GM23338 (cell line): ENCODE data around the gene TMEM117. TPM values are rescaled to one million over a fixed set of nuclear protein-coding genes. Genes with fewer than 3 reads are reported as not detected.

Experiments
- ATAC-seq: fragments of 200-7000 bp; cut with Tn5 transposase; 3 replicates; pipeline ENCODE4 v1.9.1; 2020
- DNase-seq: peaks from one replicate; pipeline ENCODE4 v3.0.0-alpha.2; 2015; ENCODE audit warnings: low spot score
- H2AFZ ChIP-seq: fragments of 200-600 bp; sonication (generic); 2 replicates; pipeline ENCODE4 v1.8.0; 2016; ENCODE audit warnings: antibody characterized with exemption, mild to moderate bottlenecking, moderate library complexity
- H3F3A ChIP-seq: fragments of 200-600 bp; sonication (generic); replicated peaks from 2 replicates; pipeline ENCODE4 v1.8.0; 2017; ENCODE audit warnings: antibody characterized with exemption, mixed run types, low read depth
- H3K27ac ChIP-seq: fragments of 200-600 bp; sonication (generic); 2 replicates; pipeline ENCODE4 v1.6.1; 2016; ENCODE audit warnings: low read depth
- H3K27me3 ChIP-seq: fragments of 200-600 bp; sonication (generic); 2 replicates; pipeline ENCODE4 v1.8.0; 2016; ENCODE audit warnings: mild to moderate bottlenecking, mixed run types, moderate library complexity; ENCODE audit not compliant: insufficient read depth
- H3K36me3 ChIP-seq: fragments of 200-600 bp; sonication (generic); 2 replicates; pipeline ENCODE4 v1.8.0; 2016; ENCODE audit warnings: mild to moderate bottlenecking; ENCODE audit not compliant: insufficient read depth
- H3K4me1 ChIP-seq: fragments of 200-600 bp; sonication (generic); 2 replicates; pipeline ENCODE4 v1.8.0; 2016; ENCODE audit warnings: mild to moderate bottlenecking, moderate library complexity; ENCODE audit not compliant: insufficient read depth
- H3K4me2 ChIP-seq: fragments of 200-600 bp; sonication (generic); 2 replicates; pipeline ENCODE4 v1.7.1; 2017; ENCODE audit warnings: mixed run types
- H3K4me3 ChIP-seq: fragments of 200-600 bp; sonication (generic); 2 replicates; pipeline ENCODE4 v1.6.1; 2016; ENCODE audit warnings: mixed run types
- H3K79me2 ChIP-seq: fragments of 200-600 bp; sonication (generic); replicated peaks from 2 replicates; pipeline ENCODE4 v1.8.0; 2017; ENCODE audit warnings: mild to moderate bottlenecking; ENCODE audit not compliant: insufficient read depth
- H3K9me2 ChIP-seq: fragments of 200-600 bp; sonication (generic); 2 replicates; pipeline ENCODE4 v1.8.0; 2017; ENCODE audit not compliant: insufficient read depth
- H4K20me1 ChIP-seq: fragments of 200-600 bp; sonication (generic); replicated peaks from 2 replicates; pipeline ENCODE4 v1.8.0; 2017; ENCODE audit warnings: mild to moderate bottlenecking; ENCODE audit not compliant: insufficient read depth
- H3K27ac Mint-ChIP-seq: 2 replicates; pipeline ENCODE4 v1.8.0; 2020; ENCODE audit warnings: inconsistent platforms, mild to moderate bottlenecking, moderate library complexity, mixed read lengths
- H3K27me3 Mint-ChIP-seq: 3 replicates; pipeline ENCODE4 v1.8.0; 2022; ENCODE audit warnings: low read depth, mild to moderate bottlenecking, moderate library complexity, mixed read lengths, inconsistent platforms; ENCODE audit not compliant: insufficient read depth, poor library complexity
- H3K36me3 Mint-ChIP-seq: 3 replicates; pipeline ENCODE4 v1.8.0; 2021; ENCODE audit warnings: low read depth, mild to moderate bottlenecking, inconsistent platforms, moderate library complexity, mixed read lengths
- H3K4me1 Mint-ChIP-seq: 3 replicates; pipeline ENCODE4 v1.8.0; 2020; ENCODE audit warnings: mild to moderate bottlenecking, inconsistent platforms, mixed read lengths
- H3K4me3 Mint-ChIP-seq: 3 replicates; pipeline ENCODE4 v1.8.0; 2021; ENCODE audit warnings: moderate library complexity, mild to moderate bottlenecking, inconsistent platforms, mixed read lengths
- H3K9me3 Mint-ChIP-seq: 3 replicates; pipeline ENCODE4 v1.8.0; 2020; ENCODE audit warnings: moderate library complexity, mild to moderate bottlenecking, inconsistent platforms, mixed read lengths
- EZH2phosphoT487 ChIP-seq: fragments of 200-600 bp; sonication (generic); IDR thresholded peaks from one replicate; pipeline ENCODE4 v1.8.1; 2018; ENCODE audit warnings: antibody characterized with exemption; ENCODE audit not compliant: unreplicated experiment
- NANOG ChIP-seq: IDR thresholded peaks from 2 replicates; pipeline ENCODE4 v1.6.1; 2016; ENCODE audit warnings: antibody characterized with exemption, borderline replicate concordance
- POLR2AphosphoS5 ChIP-seq: IDR thresholded peaks from 2 replicates; pipeline ENCODE4 v1.6.1; 2016; ENCODE audit warnings: antibody characterized with exemption, low read depth
- ZNF462 ChIP-seq: fragments of 250-450 bp; sonication (Bioruptor Pico); IDR thresholded peaks from 2 replicates; pipeline ENCODE4 v1.5.0; 2020; ENCODE audit warnings: mild to moderate bottlenecking, moderate library complexity
- polyA plus RNA-seq: library from polyadenylated mRNA; unstranded; fragments of >200 nt; fragmentation: Nextera tagmentation; extraction: Ambion mirVana; gene quantifications from 2 replicates; pipeline ENCODE4 v1.2.1, GENCODE V29; 2016
- total RNA-seq: library from RNA; depleted of rRNA; stranded (reverse); fragments of >200 nt; shearing (Covaris generic); gene quantifications from 2 replicates; pipeline ENCODE4 v1.2.3, GENCODE V29; 2014

The TMEM117 gene
- total and polyA plus RNA-seq, 2 experiments from 2014 or later, result 0.94 to 1.6 TPM

GRCh38 chr12:43884683-43885410 lies 49.0 kb downstream of the TMEM117 start:
- no peaks in the 10 kb centered on the region for H3K36me3 ChIP-seq
- H2AFZ ChIP-seq, result peak overlapping the region; percentile 82; the same call in 1 of the 2 replicates
- no peaks in the 10 kb centered on the region for H3K9me3 Mint-ChIP-seq

More at GRCh38 chr12:43884683-43885410, 49.0 kb downstream of the TMEM117 start:
- Histone ChIP-seq H3K4me3 (no peak overlapping the region), H3F3A (no peaks in the 10 kb centered on the region), H3K27me3 (no peaks in the 10 kb centered on the region), H4K20me1 (no peaks in the 10 kb centered on the region), H3K27ac (no peak overlapping the region), H3K9me2 (no peaks in the 10 kb centered on the region), H3K4me2 (no peak overlapping the region), H3K79me2 (no peaks in the 10 kb centered on the region), H3K4me1 (no peaks in the 10 kb centered on the region)
- Mint-ChIP-seq H3K36me3 (no peaks in the 10 kb centered on the region), H3K27ac (no peak overlapping the region), H3K4me1 (no peaks in the 10 kb centered on the region), H3K4me3 (no peak overlapping the region), H3K27me3 (no peaks in the 10 kb centered on the region)
- no peak for TF ChIP-seq POLR2AphosphoS5
- no peak for TF ChIP-seq ZNF462 (CRISPR knock-in tag)
- TF ChIP-seq EZH2phosphoT487, result no peak
- no peak for TF ChIP-seq NANOG
- DNase-seq (no peak), ATAC-seq (no peak)
